Caco-2 (cell line): Measurements from ENCODE around the gene ANXA3. TPM values are rescaled to one million over a fixed set of nuclear protein-coding genes. Genes with fewer than 3 reads are reported as not detected.
A peak's percentile ranks its signal among the peaks of the same experiment; 100 is the strongest.

Experiments used
- BruUV-seq: library from RNA; stranded (reverse); fragments of 400-500 nt; replicated peaks from 2 replicates; lab custom pipeline; 2021; lab: Mats Ljungman, UMichigan
- CTCF ChIA-PET: fragments of 300-600 bp; sonication (Branson Sonifier 250); formaldehyde crosslinking; loops from one replicate; lab custom pipeline; 2022; ENCODE audit warnings: antibody characterized with exemption; lab: Charles Lee
- POLR2A ChIA-PET: fragments of 300-600 bp; sonication (Branson Sonifier 250); formaldehyde crosslinking; loops from one replicate; lab custom pipeline; 2022; ENCODE audit warnings: antibody characterized with exemption; lab: Charles Lee
- DNase-seq, 2 experiments: peaks; one replicate each; pipeline versions ENCODE4 v3.0.0 to v3.0.0-alpha.2; 2020 to 2022
- H3K27me3 ChIP-seq: replicated peaks from 2 replicates; pipeline ENCODE4 v1.6.0; 2011; ENCODE audit warnings: low read length; ENCODE audit not compliant: control insufficient read depth, insufficient read depth
- H3K36me3 ChIP-seq: 2 replicates; pipeline ENCODE4 v1.5.1; 2011; ENCODE audit warnings: low read length; ENCODE audit not compliant: control insufficient read depth, insufficient read depth
- H3K4me1 ChIP-seq: fragments of 250-450 bp; sonication (Bioruptor Pico); 2 replicates; pipeline ENCODE4 v1.5.1; 2020; ENCODE audit warnings: mild to moderate bottlenecking
- H3K4me3 ChIP-seq: 2 replicates; pipeline ENCODE4 v1.5.1; 2011; ENCODE audit warnings: low read depth, mild to moderate bottlenecking, control low read depth, low read length
- H3K9me3 ChIP-seq: fragments of 250-450 bp; sonication (Bioruptor Pico); 2 replicates; pipeline ENCODE4 v1.5.1; 2020; ENCODE audit warnings: mild to moderate bottlenecking, moderate library complexity
- H3K27ac Mint-ChIP-seq: one replicate; pipeline ENCODE4 v1.8.0; 2022; ENCODE audit warnings: mixed read lengths; ENCODE audit not compliant: unreplicated experiment
- H3K27me3 Mint-ChIP-seq: one replicate; pipeline ENCODE4 v1.8.0; 2022; ENCODE audit warnings: mixed read lengths; ENCODE audit not compliant: insufficient read depth, unreplicated experiment
- H3K36me3 Mint-ChIP-seq: one replicate; pipeline ENCODE4 v1.8.0; 2022; ENCODE audit warnings: mild to moderate bottlenecking, mixed read lengths; ENCODE audit not compliant: insufficient read depth, unreplicated experiment
- H3K4me1 Mint-ChIP-seq: one replicate; pipeline ENCODE4 v1.8.0; 2022; ENCODE audit warnings: low read depth, mixed read lengths; ENCODE audit not compliant: unreplicated experiment
- H3K4me3 Mint-ChIP-seq: one replicate; pipeline ENCODE4 v1.8.0; 2022; ENCODE audit warnings: mild to moderate bottlenecking, moderate library complexity, mixed read lengths; ENCODE audit not compliant: unreplicated experiment
- H3K9me3 Mint-ChIP-seq: one replicate; pipeline ENCODE4 v1.8.0; 2022; ENCODE audit warnings: mixed read lengths; ENCODE audit not compliant: unreplicated experiment
- CTCF ChIP-seq, 2 experiments: fragments of 200-600 bp in 1 of 2; IDR thresholded peaks; 1 replicate in 1 of 2; 2 replicates in 1 of 2; pipeline versions ENCODE4 v1.5.1 to v1.8.0; 2011 to 2022; ENCODE audit warnings: antibody characterized with exemption in 1 of 2, control low read depth in 1 of 2, inconsistent platforms in 1 of 2, low read depth in 1 of 2, low read length in 1 of 2, mild to moderate bottlenecking in 1 of 2, moderate library complexity in 1 of 2; ENCODE audit not compliant: insufficient read depth in 1 of 2, severe bottlenecking in 1 of 2, unreplicated experiment in 1 of 2
- intact Hi-C: fragments of 100-400 bp; cut with micrococcal nuclease; formaldehyde crosslinking; loops from one replicate; pipeline ENCODE4 v1.10.0; 2022; ENCODE audit not compliant: unreplicated experiment
- total RNA-seq: library from RNA; stranded (reverse); gene quantifications from 2 replicates; pipeline ENCODE4 v1.2.3, GENCODE V29; 2022

Gene ANXA3
- total RNA-seq, 1 experiment from 2014 or later: 361 TPM

- no peak overlapping the region for H3K4me3 ChIP-seq
- no peaks in the 10 kb centered on the region for H3K27me3 ChIP-seq
- no peak for TF ChIP-seq CTCF (IDR thresholded peaks at IDR 0.05; ENCODE audit: insufficient read depth in 1 of 2, low read depth in 1 of 2, low read length in 1 of 2, severe bottlenecking in 1 of 2, unreplicated experiment in 1 of 2)
- Mint-ChIP-seq H3K4me1 (peaks cover 10% of the 10 kb centered on the region), H3K27ac (no peak overlapping the region), H3K4me3 (no peak overlapping the region), H3K9me3 (no peaks in the 10 kb centered on the region), H3K27me3 (no peaks in the 10 kb centered on the region), H3K36me3 (peaks cover 89% of the 10 kb centered on the region)
- no TSS peak for BruUV-seq
- ChIA-PET CTCF (interaction anchor here (0.5 kb wide), 1 partner anchor 132 kb away, joined by 3 read pairs; no protein-coding TSS in a partner anchor), POLR2A (no interaction called here)
- intact Hi-C loops: no loop called here
- no peaks in the 10 kb centered on the region for H3K9me3 ChIP-seq
- peaks cover 2% of the 10 kb centered on the region for H3K36me3 ChIP-seq
- no peak for DNase-seq
- H3K4me1 ChIP-seq: peaks cover 14% of the 10 kb centered on the region
Measured at GRCh38 chr4:78599931-78600375, 48.4 kb downstream of the ANXA3 start.

GRCh38 chr4:78601013-78601412 is 49.4 kb downstream of the ANXA3 start:
- Histone ChIP-seq H3K4me3 (no peak overlapping the region), H3K4me1 (peaks cover 4% of the 10 kb centered on the region; the same call in 1 of the 2 replicates), H3K9me3 (no peaks in the 10 kb centered on the region), H3K36me3 (peaks cover 2% of the 10 kb centered on the region), H3K27me3 (no peaks in the 10 kb centered on the region)
- Mint-ChIP-seq H3K9me3 (no peaks in the 10 kb centered on the region), H3K36me3 (peaks cover 88% of the 10 kb centered on the region), H3K27ac (no peak overlapping the region), H3K27me3 (no peaks in the 10 kb centered on the region), H3K4me1 (peaks cover 2% of the 10 kb centered on the region), H3K4me3 (no peak overlapping the region)
- ChIA-PET CTCF (no interaction called here), POLR2A (no interaction called here)
- no TSS peak for BruUV-seq
- intact Hi-C loops: no loop called here
- no peak for TF ChIP-seq CTCF (IDR thresholded peaks at IDR 0.05; ENCODE audit: insufficient read depth in 1 of 2, low read depth in 1 of 2, low read length in 1 of 2, severe bottlenecking in 1 of 2, unreplicated experiment in 1 of 2)
- no peak for DNase-seq

GRCh38 chr4:78602334-78602733 is 50.8 kb downstream of the ANXA3 start:
- Mint-ChIP-seq H3K9me3 (no peaks in the 10 kb centered on the region), H3K4me1 (no peaks in the 10 kb centered on the region), H3K4me3 (no peak overlapping the region), H3K36me3 (peaks cover 88% of the 10 kb centered on the region), H3K27me3 (no peaks in the 10 kb centered on the region), H3K27ac (peak overlapping the region; percentile 16)
- Histone ChIP-seq H3K4me1 (no peaks in the 10 kb centered on the region; the same call in 1 of the 2 replicates), H3K4me3 (no peak overlapping the region), H3K27me3 (no peaks in the 10 kb centered on the region), H3K9me3 (no peaks in the 10 kb centered on the region), H3K36me3 (peaks cover 6% of the 10 kb centered on the region)
- ChIA-PET POLR2A (no interaction called here), CTCF (no interaction called here)
- intact Hi-C loops: no loop called here
- no peak for DNase-seq
- no peak for TF ChIP-seq CTCF (IDR thresholded peaks at IDR 0.05; ENCODE audit: insufficient read depth in 1 of 2, low read depth in 1 of 2, low read length in 1 of 2, severe bottlenecking in 1 of 2, unreplicated experiment in 1 of 2)
- BruUV-seq: no TSS peak
